IMR-90 (cell line): ENCODE results near the gene PALLD. TPM values are rescaled to one million over a fixed set of nuclear protein-coding genes. Genes with fewer than 3 reads are reported as not detected.

Source experiments
- ATAC-seq: fragments of 200-7000 bp; cut with Tn5 transposase; 2 replicates; pipeline ENCODE4 v1.9.1; 2020; ENCODE audit warnings: low read depth, mild to moderate bottlenecking, moderate library complexity
- BruUV-seq: library from RNA; stranded (reverse); fragments of 400-500 nt; replicated peaks from 2 replicates; lab custom pipeline; 2021; lab: Mats Ljungman, UMichigan
- CTCF ChIA-PET: fragments of 300-600 bp; formaldehyde crosslinking; extraction: SDS; loops from one replicate; lab custom pipeline; 2021; ENCODE audit warnings: antibody characterized with exemption; lab: Yijun Ruan, JAX
- POLR2A ChIA-PET: fragments of 300-600 bp; sonication (Branson Sonifier 250); formaldehyde crosslinking; loops from one replicate; lab custom pipeline; 2022; ENCODE audit warnings: antibody characterized with exemption; ENCODE audit not compliant: unreplicated experiment; lab: Charles Lee
- DNase-seq: peaks from one replicate; pipeline ENCODE4 v3.0.0; 2013
- H2AFZ ChIP-seq: replicated peaks from 2 replicates; pipeline ENCODE3; 2013; ENCODE audit warnings: low read length, mild to moderate bottlenecking; ENCODE audit not compliant: poor library complexity
- H2AK5ac ChIP-seq: 2 replicates; pipeline ENCODE4 v1.6.1; 2013; ENCODE audit warnings: low read depth, low read length, inconsistent platforms
- H2AK9ac ChIP-seq: replicated peaks from 2 replicates; pipeline ENCODE3; 2013; ENCODE audit warnings: mild to moderate bottlenecking, low read depth, low read length, moderate library complexity; ENCODE audit not compliant: poor library complexity
- H2BK120ac ChIP-seq: 2 replicates; pipeline ENCODE4 v1.6.1; 2013; ENCODE audit warnings: low read depth, low read length, inconsistent platforms
- H2BK15ac ChIP-seq: 3 replicates; pipeline ENCODE4 v1.6.1; 2013; ENCODE audit warnings: low read depth, low read length, inconsistent platforms
- H2BK20ac ChIP-seq: 2 replicates; pipeline ENCODE4 v1.6.1; 2013; ENCODE audit warnings: low read depth, mild to moderate bottlenecking, inconsistent platforms, low read length, moderate library complexity
- H2BK5ac ChIP-seq: 2 replicates; pipeline ENCODE4 v1.6.1; 2013; ENCODE audit warnings: mild to moderate bottlenecking, low read depth, low read length, inconsistent platforms; ENCODE audit not compliant: poor library complexity, severe bottlenecking
- H3K14ac ChIP-seq: replicated peaks from 2 replicates; pipeline ENCODE4 v1.6.1; 2013; ENCODE audit warnings: low read depth, low read length, inconsistent platforms
- H3K18ac ChIP-seq: 2 replicates; pipeline ENCODE4 v1.6.1; 2013; ENCODE audit warnings: low read depth, low read length, control low read depth
- H3K23ac ChIP-seq: 2 replicates; pipeline ENCODE4 v1.6.1; 2013; ENCODE audit warnings: low read depth, low read length, inconsistent platforms
- H3K27ac ChIP-seq: 2 replicates; pipeline ENCODE4 v1.5.1; 2013; ENCODE audit warnings: mild to moderate bottlenecking, control low read depth, low read length; ENCODE audit not compliant: insufficient read depth
- H3K27me3 ChIP-seq: 2 replicates; pipeline ENCODE4 v1.6.1; 2013; ENCODE audit warnings: low read length; ENCODE audit not compliant: control insufficient read depth, insufficient read depth
- H3K36me3 ChIP-seq: 2 replicates; pipeline ENCODE4 v1.6.1; 2013; ENCODE audit warnings: low read length, mixed read lengths; ENCODE audit not compliant: control insufficient read depth, insufficient read depth
- H3K4ac ChIP-seq: 2 replicates; pipeline ENCODE4 v1.6.1; 2013; ENCODE audit warnings: low read depth, low read length, inconsistent platforms
- H3K4me1 ChIP-seq: 2 replicates; pipeline ENCODE4 v1.6.1; 2013; ENCODE audit warnings: low read length, mixed read lengths; ENCODE audit not compliant: control insufficient read depth, insufficient read depth
- H3K4me2 ChIP-seq: 2 replicates; pipeline ENCODE4 v1.6.1; 2013; ENCODE audit warnings: low read depth, mild to moderate bottlenecking, control low read depth, low read length, moderate library complexity
- H3K4me3 ChIP-seq: 2 replicates; pipeline ENCODE4 v1.5.1; 2013; ENCODE audit warnings: low read depth, mild to moderate bottlenecking, control low read depth, low read length, moderate library complexity; ENCODE audit not compliant: insufficient read depth
- H3K56ac ChIP-seq: 2 replicates; pipeline ENCODE4 v1.6.1; 2013; ENCODE audit warnings: low read length, inconsistent platforms; ENCODE audit not compliant: insufficient read depth; ENCODE audit errors: extremely low read depth
- H3K79me1 ChIP-seq, 2 experiments: 2 replicates each; pipeline ENCODE4 v1.6.1; 2013; ENCODE audit warnings: low read length in 2 of 2, inconsistent platforms in 1 of 2, low read depth in 1 of 2
- H3K9ac ChIP-seq: 2 replicates; pipeline ENCODE4 v1.6.1; 2013; ENCODE audit warnings: low read depth, low read length, control low read depth
- H3K9me1 ChIP-seq: 2 replicates; pipeline ENCODE4 v1.6.1; 2013; ENCODE audit warnings: low read length, inconsistent platforms; ENCODE audit not compliant: insufficient read depth
- H3K9me3 ChIP-seq: 2 replicates; pipeline ENCODE4 v1.6.1; 2013; ENCODE audit warnings: low read length; ENCODE audit not compliant: control insufficient read depth, insufficient read depth
- H4K20me1 ChIP-seq: 2 replicates; pipeline ENCODE4 v1.6.1; 2013; ENCODE audit warnings: low read length, inconsistent platforms; ENCODE audit not compliant: insufficient read depth
- H4K5ac ChIP-seq: 2 replicates; pipeline ENCODE4 v1.6.1; 2013; ENCODE audit warnings: mild to moderate bottlenecking, low read depth, low read length, control low read depth
- H4K8ac ChIP-seq, 2 experiments: 2 replicates each; pipeline ENCODE4 v1.6.1; 2013; ENCODE audit warnings: low read depth in 2 of 2, low read length in 2 of 2, control low read depth in 1 of 2, inconsistent platforms in 1 of 2
- H4K91ac ChIP-seq: 2 replicates; pipeline ENCODE4 v1.6.1; 2013; ENCODE audit warnings: low read depth, low read length, inconsistent platforms; ENCODE audit not compliant: insufficient read depth
- CEBPB ChIP-seq: IDR thresholded peaks from 2 replicates; pipeline ENCODE4 v1.6.1; 2012; ENCODE audit warnings: low read depth, low read length, improper control_type of control experiment
- CTCF ChIP-seq: conservative IDR thresholded peaks from 2 replicates; pipeline ENCODE4 v1.5.1; 2012; ENCODE audit warnings: mild to moderate bottlenecking, low read depth, low read length, improper control_type of control experiment
- ELK1 ChIP-seq: fragments of 150-350 bp; IDR thresholded peaks from 2 replicates; pipeline ENCODE4 v1.6.1; 2016; ENCODE audit warnings: low read depth, mild to moderate bottlenecking, low read length, moderate library complexity, borderline replicate concordance
- FOS ChIP-seq: fragments of 150-350 bp; IDR thresholded peaks from 2 replicates; pipeline ENCODE4 v1.6.1; 2016; ENCODE audit warnings: low read depth, low read length
- RAD21 ChIP-seq: IDR thresholded peaks from 2 replicates; pipeline ENCODE4 v1.6.1; 2012; ENCODE audit warnings: low read length, improper control_type of control experiment
- SMC3 ChIP-seq: fragments of 150-350 bp; IDR thresholded peaks from 2 replicates; pipeline ENCODE4 v1.6.1; 2016; ENCODE audit warnings: low read depth, mild to moderate bottlenecking, antibody characterized with exemption, low read length, moderate library complexity
- WGBS, 2 experiments: methylation state at CpG; one replicate each; pipeline versions ENCODE4 v1.1.5 to v1.1.7; 2013; ENCODE audit warnings: missing lambda C conversion rate in 2 of 2; ENCODE audit not compliant: insufficient read length in 1 of 2; ENCODE audit errors: extremely low coverage in 2 of 2; 5-methylcytosine and 5-hydroxymethylcytosine counted together
- dilution Hi-C: fragments of 300-500 bp; cut with HindIII; formaldehyde crosslinking; loops from one replicate; pipeline ENCODE4 v1.14.3; 2018; ENCODE audit warnings: low sequenced_read_pairs; ENCODE audit not compliant: unreplicated experiment
- in situ Hi-C: fragments of 300-500 bp; cut with MboI; formaldehyde crosslinking; loops from 3 replicates; pipeline ENCODE4 v1.14.3; 2019; ENCODE audit warnings: low sequenced_read_pairs, inconsistent platforms, mixed read lengths
- intact Hi-C: fragments of 100-400 bp; cut with micrococcal nuclease; formaldehyde crosslinking; loops from 2 replicates; pipeline ENCODE4 v1.10.0; 2022
- polyA plus RNA-seq, 3 experiments: library from polyadenylated mRNA; depleted of rRNA; stranded (reverse); fragments of >200 nt; gene quantifications; 2 replicates each; pipeline ENCODE4 v1.2.3, GENCODE V29; 2012; ENCODE audit warnings: low replicate concordance in 1 of 3
- total RNA-seq: library from RNA; depleted of rRNA; stranded (reverse); fragments of >200 nt; gene quantifications from 2 replicates; pipeline ENCODE4 v1.2.3, GENCODE V29; 2012

PALLD gene
- total and polyA plus RNA-seq, 2 of the 4 experiments (the other 2 are of a cell fraction), result 91.0 to 91.9 TPM

GRCh38 chr4:168860827-168861226 is 364.0 kb downstream of the PALLD start:
- H2BK15ac ChIP-seq, result no peak overlapping the region
- peaks cover 17% of the 10 kb centered on the region for H3K36me3 ChIP-seq
- no peak overlapping the region for H4K8ac ChIP-seq
- H3K27me3 ChIP-seq, result no peaks in the 10 kb centered on the region
- H3K9ac ChIP-seq, result no peak overlapping the region
- peaks cover 34% of the 10 kb centered on the region for H3K4me1 ChIP-seq
- CTCF ChIA-PET, result no interaction called here
- no TSS peak for BruUV-seq
- no peak overlapping the region for H3K4me2 ChIP-seq
- no peak for TF ChIP-seq RAD21
- TF ChIP-seq ELK1, result no peak
- TF ChIP-seq CTCF, result no peak
- TF ChIP-seq CEBPB, result no peak
- TF ChIP-seq FOS, result no peak
- TF ChIP-seq SMC3, result no peak
- peaks cover 27 to 72% of the 10 kb centered on the region in 2 experiments for H3K79me1 ChIP-seq
- H4K91ac ChIP-seq, result no peak overlapping the region
- no peak for DNase-seq
- H3K18ac ChIP-seq, result no peak overlapping the region
- no peak overlapping the region for H2AK9ac ChIP-seq
- no peak overlapping the region for H2BK20ac ChIP-seq
- no peak overlapping the region for H3K14ac ChIP-seq
- dilution Hi-C loops, result no loop called here
- H2AK5ac ChIP-seq, result no peak overlapping the region
- ATAC-seq, result no peak
- no peak overlapping the region for H3K23ac ChIP-seq
- H3K56ac ChIP-seq, result no peak overlapping the region
- POLR2A ChIA-PET, result no interaction called here
- H3K4ac ChIP-seq, result no peak overlapping the region
- no peak overlapping the region for H3K27ac ChIP-seq
- H2AFZ ChIP-seq, result no peak overlapping the region
- intact Hi-C loops, result no loop called here
- H4K20me1 ChIP-seq, result peaks cover 31% of the 10 kb centered on the region
- H3K9me3 ChIP-seq, result peaks cover 3% of the 10 kb centered on the region; the same call in 1 of the 2 replicates
- H4K5ac ChIP-seq, result no peak overlapping the region
- H2BK120ac ChIP-seq, result no peak overlapping the region
- no peak overlapping the region for H2BK5ac ChIP-seq
- in situ Hi-C loops, result no loop called here
- peaks cover 24% of the 10 kb centered on the region for H3K9me1 ChIP-seq
- no peak overlapping the region for H3K4me3 ChIP-seq
- no CpG with 5 or more reads among the region's 3 CpGs for WGBS, 2 experiments
